Activated naive CD8-positive, alpha-beta T cell treated with anti-CD3 and anti-CD28 coated beads, Interleukin-2, amount 10 ng/mL, durations not matched to agents 7 days and 5 days (primary cell): Measurements from ENCODE around the gene KRTAP10-1. TPM values are rescaled to one million over a fixed set of nuclear protein-coding genes. Genes with fewer than 3 reads are reported as not detected.
"Not testable (repeated sequence)": the region's sequence is repeated elsewhere in the genome, so short reads cannot be mapped to it uniquely, and the experiment has no call there.

ENCODE experiments used
- ATAC-seq: fragments of 150-1000 bp; cut with Tn5 transposase; one replicate; pipeline ENCODE4 v1.10.0; 2021; ENCODE audit warnings: low read depth, moderate library complexity
- POLR2A ChIA-PET: fragments of 350-600 bp; sonication (Branson Sonifier 250); formaldehyde crosslinking; loops from one replicate; lab custom pipeline; 2021; ENCODE audit warnings: antibody characterized with exemption; lab: Charles Lee
- DNase-seq: peaks from one replicate; pipeline ENCODE4 v3.0.0; 2021
- H3K27ac Mint-ChIP-seq: one replicate; pipeline ENCODE4 v1.8.0; 2022; ENCODE audit warnings: mild to moderate bottlenecking, mixed read lengths
- H3K27me3 Mint-ChIP-seq: one replicate; pipeline ENCODE4 v1.8.0; 2022; ENCODE audit warnings: mild to moderate bottlenecking, moderate library complexity, mixed read lengths
- H3K36me3 Mint-ChIP-seq: one replicate; pipeline ENCODE4 v1.8.0; 2021; ENCODE audit warnings: mild to moderate bottlenecking, mixed read lengths
- H3K4me1 Mint-ChIP-seq: one replicate; pipeline ENCODE4 v1.8.0; 2021; ENCODE audit warnings: mixed read lengths
- H3K4me3 Mint-ChIP-seq: one replicate; pipeline ENCODE4 v1.8.0; 2022; ENCODE audit warnings: mild to moderate bottlenecking, moderate library complexity, mixed read lengths
- H3K9me3 Mint-ChIP-seq: one replicate; pipeline ENCODE4 v1.8.0; 2021; ENCODE audit warnings: mixed read lengths
- total RNA-seq, 2 experiments: library from RNA; stranded (reverse); gene quantifications; one replicate each; pipeline ENCODE4 v1.2.3, GENCODE V29; 2021

Gene KRTAP10-1
- total RNA-seq, 2 experiments from 2014 or later = not detected

- no peak for ATAC-seq
- Mint-ChIP-seq H3K4me1 (peaks cover 10% of the 10 kb centered on the region), H3K27ac (no peak overlapping the region), H3K36me3 (peaks cover 2% of the 10 kb centered on the region), H3K9me3 (peaks cover 11% of the 10 kb centered on the region), H3K4me3 (no peak overlapping the region), H3K27me3 (peaks cover 2% of the 10 kb centered on the region)
- DNase-seq = no peak
- POLR2A ChIA-PET = no interaction called here
Measured at GRCh38 chr21:44566403-44566802, 26.4 kb upstream of the KRTAP10-1 start.

- H3K4me3 Mint-ChIP-seq = peak overlapping the region; percentile 35
- H3K36me3 Mint-ChIP-seq = peaks cover 9% of the 10 kb centered on the region
- DNase-seq (no peak), ATAC-seq (peak; percentile 63)
- peak overlapping the region; percentile 75 for H3K27ac Mint-ChIP-seq
- H3K27me3 Mint-ChIP-seq = peaks cover 9% of the 10 kb centered on the region
- H3K9me3 Mint-ChIP-seq = peaks cover 18% of the 10 kb centered on the region
- peaks cover 10% of the 10 kb centered on the region for H3K4me1 Mint-ChIP-seq
- POLR2A ChIA-PET = no interaction called here
Measured at GRCh38 chr21:44564886-44565598, 25.0 kb upstream of the KRTAP10-1 start.

DNA sequence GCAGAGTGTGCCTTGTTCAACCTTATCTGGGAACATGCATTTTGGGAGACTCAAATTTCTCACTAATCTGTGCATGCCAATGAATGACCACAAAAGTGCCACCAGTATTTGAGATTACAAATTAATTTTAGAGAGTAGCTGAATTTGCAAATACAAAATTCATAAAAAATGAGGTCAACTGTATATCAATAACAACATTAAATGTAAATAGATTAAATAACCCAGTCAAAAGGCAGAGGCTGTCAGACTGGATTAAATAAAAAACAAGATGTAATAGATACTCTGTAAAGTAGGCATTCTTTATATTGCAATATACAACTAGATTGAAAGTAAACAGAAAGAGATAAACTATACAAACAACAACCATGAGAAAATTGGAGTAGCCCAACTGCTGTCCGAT, 24.1 kb upstream of the KRTAP10-1 start:
- Mint-ChIP-seq H3K36me3 (peaks cover 9% of the 10 kb centered on the region), H3K27me3 (peaks cover 9% of the 10 kb centered on the region), H3K9me3 (peaks cover 18% of the 10 kb centered on the region), H3K27ac (no peak overlapping the region), H3K4me3 (no peak overlapping the region), H3K4me1 (peaks cover 10% of the 10 kb centered on the region)
- POLR2A ChIA-PET = no interaction called here
- ATAC-seq (no peak), DNase-seq (no peak)

DNA sequence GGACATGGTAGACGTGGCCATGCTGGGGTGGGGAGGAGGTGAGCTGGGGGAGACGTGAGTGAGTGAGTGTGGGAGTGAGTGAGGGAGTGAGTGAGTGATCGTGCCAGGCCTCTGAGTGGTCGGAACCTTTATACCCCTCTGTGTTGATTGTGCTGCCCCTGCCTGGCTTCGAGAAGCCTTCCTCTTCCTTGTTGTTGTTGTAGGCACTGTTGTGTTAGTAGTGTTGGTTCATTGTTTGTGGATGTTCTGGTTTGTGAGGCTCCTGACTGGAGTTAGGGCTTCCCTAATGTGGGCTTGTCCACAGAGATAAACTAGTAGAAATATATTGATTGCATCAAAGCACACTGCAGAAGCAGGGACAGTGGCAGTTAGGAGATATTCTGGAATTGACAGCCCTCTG, 18.7 kb upstream of the KRTAP10-1 start, which contains the start of gene KRTAP10-3:
Gene KRTAP10-3 (minus strand): TSS at position 101 of the 400 bp plus-strand sequence. CDS start 80 bp downstream, at position 21.
- no peak for DNase-seq
- peaks cover 18% of the 10 kb centered on the region for H3K9me3 Mint-ChIP-seq
- no peak within 1 kb of the TSS for H3K4me3 Mint-ChIP-seq
- H3K27me3 Mint-ChIP-seq = peaks cover 9% of the 10 kb centered on the region
- POLR2A ChIA-PET = no interaction called here
- H3K27ac Mint-ChIP-seq = no peak within 1 kb of the TSS
- peaks cover 9% of the 10 kb centered on the region for H3K36me3 Mint-ChIP-seq
- H3K4me1 Mint-ChIP-seq = no peaks in the 10 kb centered on the region
- no peak for ATAC-seq

DNA sequence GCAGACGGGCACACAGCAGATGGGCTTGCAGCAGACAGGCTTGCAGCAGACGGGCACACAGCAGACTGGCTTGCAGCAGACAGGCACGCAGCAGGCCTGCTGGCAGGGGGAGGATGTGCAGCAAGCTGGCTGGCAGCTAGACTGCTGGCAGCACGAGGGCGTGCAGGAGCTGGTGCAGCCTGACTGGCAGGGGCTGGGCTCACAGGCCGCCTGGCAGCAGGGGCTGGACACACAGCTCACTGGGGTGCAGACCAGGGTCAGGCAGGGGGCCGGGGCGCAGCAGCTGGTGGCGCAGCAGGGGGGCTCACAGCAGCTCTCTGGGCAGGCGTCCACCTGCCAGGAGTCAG, 18.3 kb upstream of the KRTAP10-1 start:
- H3K4me1 Mint-ChIP-seq, POLR2A ChIA-PET, H3K4me3 Mint-ChIP-seq, H3K27ac Mint-ChIP-seq, H3K36me3 Mint-ChIP-seq, ATAC-seq, H3K27me3 Mint-ChIP-seq, DNase-seq: not testable (repeated sequence)
- peaks cover 18% of the 10 kb centered on the region for H3K9me3 Mint-ChIP-seq

DNA sequence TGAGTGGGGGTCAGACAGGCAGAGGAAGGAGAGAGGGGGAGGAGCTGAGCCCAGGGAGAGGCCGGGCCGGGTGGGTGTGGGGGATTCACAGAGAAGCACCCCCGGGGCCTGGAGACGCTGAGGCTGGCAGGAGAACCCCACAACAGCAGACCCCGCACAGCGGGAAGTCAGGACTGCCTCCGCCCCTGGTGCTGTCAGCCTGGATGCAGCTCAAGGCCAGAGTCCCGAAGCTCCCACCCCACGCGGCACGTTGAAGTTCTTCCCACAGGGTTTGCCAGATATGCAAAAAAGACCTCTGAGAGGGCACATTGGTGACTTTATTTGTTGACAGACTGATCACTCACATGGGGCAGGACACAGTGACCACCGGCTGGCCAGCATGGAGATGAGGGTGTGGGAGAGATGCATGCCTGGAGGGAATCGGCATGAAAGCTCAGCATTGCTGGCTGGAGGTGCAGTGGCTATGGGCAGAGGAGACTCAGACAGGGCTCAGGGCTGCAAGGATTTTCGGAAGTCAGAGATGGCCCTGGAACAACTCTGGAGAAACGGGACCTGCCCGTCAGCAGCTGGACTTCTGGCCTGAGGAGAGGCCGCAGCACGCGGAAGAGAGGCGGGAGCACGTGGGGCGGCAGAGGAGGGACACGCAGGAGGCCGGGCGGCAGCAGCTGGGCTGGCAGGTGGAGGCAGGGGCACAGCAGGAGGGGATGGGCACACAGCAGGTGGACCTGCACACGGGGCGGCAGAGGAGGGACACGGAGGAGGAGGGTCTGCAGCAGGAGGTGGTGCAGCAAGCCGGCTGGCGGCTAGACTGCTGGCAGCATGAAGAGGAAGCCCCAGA, 17.7 kb upstream of the KRTAP10-1 start:
- Mint-ChIP-seq H3K4me1 (no peaks in the 10 kb centered on the region), H3K27ac (no peak overlapping the region), H3K27me3 (peaks cover 14% of the 10 kb centered on the region), H3K9me3 (peaks cover 17% of the 10 kb centered on the region), H3K4me3 (no peak overlapping the region), H3K36me3 (peaks cover 9% of the 10 kb centered on the region)
- ATAC-seq (no peak), DNase-seq (no peak)
- POLR2A ChIA-PET = no interaction called here

- ATAC-seq = no peak
- Mint-ChIP-seq H3K36me3 (peaks cover 7% of the 10 kb centered on the region), H3K27me3 (peaks cover 11% of the 10 kb centered on the region), H3K9me3 (peaks cover 10% of the 10 kb centered on the region), H3K4me3 (no peak overlapping the region), H3K27ac (no peak overlapping the region), H3K4me1 (no peaks in the 10 kb centered on the region)
- POLR2A ChIA-PET = no interaction called here
- no peak for DNase-seq
Measured at GRCh38 chr21:44556879-44557278, 16.9 kb upstream of the KRTAP10-1 start.

GRCh38 chr21:44555200-44555875, 15.3 kb upstream of the KRTAP10-1 start:
- no peak for ATAC-seq
- POLR2A ChIA-PET = no interaction called here
- H3K4me3 Mint-ChIP-seq = no peak overlapping the region
- no peak for DNase-seq
- H3K4me1 Mint-ChIP-seq = no peaks in the 10 kb centered on the region
- H3K27ac Mint-ChIP-seq = no peak overlapping the region
- H3K9me3 Mint-ChIP-seq = peaks cover 4% of the 10 kb centered on the region
- H3K36me3 Mint-ChIP-seq = peaks cover under 1% of the 10 kb centered on the region
- H3K27me3 Mint-ChIP-seq = peaks cover 5% of the 10 kb centered on the region

DNA sequence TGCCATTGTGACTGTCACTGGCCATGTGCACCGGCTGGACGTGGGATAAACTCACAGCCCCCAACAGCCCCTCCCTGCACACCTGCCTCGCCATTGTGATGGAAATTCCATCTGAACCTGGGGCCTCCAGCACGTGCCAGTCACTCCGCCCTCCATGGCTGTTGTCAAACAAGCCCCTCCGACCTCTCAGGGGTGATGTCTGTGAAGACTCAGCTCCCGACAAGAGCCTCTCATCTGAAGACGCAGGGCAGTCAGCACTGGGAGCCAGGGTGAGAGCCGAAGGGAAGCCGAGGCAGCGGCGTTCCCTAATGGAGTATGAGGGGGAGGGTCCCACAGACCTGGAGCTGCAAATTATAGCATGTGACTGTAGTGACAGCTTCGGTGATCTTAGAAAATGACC, 12.7 kb upstream of the KRTAP10-1 start:
- Mint-ChIP-seq H3K4me3 (no peak overlapping the region), H3K4me1 (peaks cover 9% of the 10 kb centered on the region), H3K9me3 (peaks cover 7% of the 10 kb centered on the region), H3K27ac (no peak overlapping the region), H3K27me3 (peaks cover 5% of the 10 kb centered on the region), H3K36me3 (peaks cover 5% of the 10 kb centered on the region)
- POLR2A ChIA-PET = no interaction called here
- ATAC-seq (no peak), DNase-seq (no peak)

- ATAC-seq = no peak
- peaks cover 5% of the 10 kb centered on the region for H3K27me3 Mint-ChIP-seq
- H3K27ac Mint-ChIP-seq = no peak overlapping the region
- H3K4me3 Mint-ChIP-seq = no peak overlapping the region
- peaks cover 10% of the 10 kb centered on the region for H3K36me3 Mint-ChIP-seq
- H3K4me1 Mint-ChIP-seq = peaks cover 13% of the 10 kb centered on the region
- peaks cover 12% of the 10 kb centered on the region for H3K9me3 Mint-ChIP-seq
- POLR2A ChIA-PET = no interaction called here
- no peak for DNase-seq
Measured at GRCh38 chr21:44552136-44552535, 12.1 kb upstream of the KRTAP10-1 start.

GRCh38 chr21:44551340-44551961, 11.5 kb upstream of the KRTAP10-1 start, which contains the start of gene KRTAP10-2:
KRTAP10-2 (minus strand) TSS chr21:44551505; CDS start chr21:44551458, 47 bp downstream.
- no peak within 1 kb of the TSS for H3K4me3 Mint-ChIP-seq
- peak within 1 kb of the TSS; percentile 59 for H3K27ac Mint-ChIP-seq
- POLR2A ChIA-PET = no interaction called here
- H3K27me3 Mint-ChIP-seq = peaks cover 5% of the 10 kb centered on the region
- ATAC-seq = no peak
- H3K9me3 Mint-ChIP-seq = peaks cover 18% of the 10 kb centered on the region
- peaks cover 17% of the 10 kb centered on the region for H3K36me3 Mint-ChIP-seq
- DNase-seq = peak; percentile 20
- peaks cover 15% of the 10 kb centered on the region for H3K4me1 Mint-ChIP-seq

DNA sequence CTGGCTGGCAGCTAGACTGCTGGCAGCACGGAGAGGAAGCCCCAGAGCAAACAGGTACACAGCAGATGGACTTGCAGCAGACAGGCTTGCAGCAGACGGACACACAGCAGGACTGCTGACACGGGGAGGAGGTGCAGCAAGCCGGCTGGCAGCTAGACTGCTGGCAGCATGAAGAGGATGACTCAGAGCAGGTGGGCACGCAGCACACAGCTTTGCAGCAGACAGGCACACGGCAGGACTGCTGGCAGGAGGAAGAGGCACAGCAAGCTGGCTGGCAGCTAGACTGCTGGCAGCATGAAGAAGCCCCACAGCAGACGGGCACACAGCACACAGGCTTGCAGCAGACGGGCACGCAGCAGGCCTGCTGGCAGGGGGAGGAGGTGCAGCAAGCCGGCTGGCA, 10.8 kb upstream of the KRTAP10-1 start:
- H3K27me3 Mint-ChIP-seq = peaks cover 5% of the 10 kb centered on the region

GRCh38 chr21:44550285-44550684, 10.3 kb upstream of the KRTAP10-1 start:
- Mint-ChIP-seq H3K4me1 (peaks cover 15% of the 10 kb centered on the region), H3K36me3 (peaks cover 17% of the 10 kb centered on the region), H3K9me3 (peaks cover 22% of the 10 kb centered on the region)
- H3K27me3 Mint-ChIP-seq, H3K27ac Mint-ChIP-seq, ATAC-seq, H3K4me3 Mint-ChIP-seq, DNase-seq, POLR2A ChIA-PET: not testable (repeated sequence)

More for the DNA sequence above, 10.8 kb upstream of the KRTAP10-1 start:
- peak overlapping the region; percentile 59 for H3K27ac Mint-ChIP-seq
- H3K4me3 Mint-ChIP-seq = no peak overlapping the region
- POLR2A ChIA-PET = no interaction called here
- ATAC-seq (no peak), DNase-seq (no peak)
- H3K9me3 Mint-ChIP-seq = peaks cover 21% of the 10 kb centered on the region
- H3K4me1 Mint-ChIP-seq = peaks cover 15% of the 10 kb centered on the region
- H3K36me3 Mint-ChIP-seq = peaks cover 17% of the 10 kb centered on the region
